Suppressor macrophage (primary cell): ENCODE measurements around the gene OR8B3.
A peak's percentile ranks its signal among the peaks of the same experiment; 100 is the strongest.
"Not testable (repeated sequence)": the region's sequence is repeated elsewhere in the genome, so short reads cannot be mapped to it uniquely, and the experiment has no call there.

Experiments used
- DNase-seq, 4 experiments: peaks; one replicate each; pipeline ENCODE4 v3.0.0-alpha.2; 2020 to 2022
- total RNA-seq, 17 experiments: gene quantifications; one replicate each; lab custom pipeline; 2026; ENCODE audit warnings: mixed read lengths in 6 of 17, inconsistent platforms in 3 of 17; lab: John Stamatoyannopoulos, UW

OR8B3 gene
- 0 to 0.33 (median 0) reads per million in 17 experiments for total RNA-seq

GRCh38 chr11:124398924-124399323, at the start of gene OR8B3:
TSS of gene OR8B3 (minus strand) at chr11:124399024. CDS start at chr11:124397351, 1,673 bp downstream.
- no peak for DNase-seq

- peak in 2 of 4 experiments; percentile 15 to 56 for DNase-seq
Observed at GRCh38 chr11:124446916-124447315, 48.1 kb upstream of the OR8B3 start.

- peak in 1 of 4 experiments; percentile 25 for DNase-seq
Observed at GRCh38 chr11:124445646-124446150, 46.9 kb upstream of the OR8B3 start, which contains the start of gene OR8B8. TSS of gene OR8B8 (minus strand) at chr11:124445696. CDS start at chr11:124441085, 4,611 bp downstream.

- DNase-seq, result no peak
Observed at GRCh38 chr11:124442847-124443246, 44.0 kb upstream of the OR8B3 start.

GRCh38 chr11:124442442-124442841, 43.6 kb upstream of the OR8B3 start:
- no peak for DNase-seq

- DNase-seq, result no peak
Observed at GRCh38 chr11:124441519-124441918, 42.7 kb upstream of the OR8B3 start.

- no peak for DNase-seq
Observed at GRCh38 chr11:124441081-124441480, 42.3 kb upstream of the OR8B3 start.

- DNase-seq, result no peak
Observed at GRCh38 chr11:124440608-124441007, 41.8 kb upstream of the OR8B3 start.

- no peak for DNase-seq
Observed at GRCh38 chr11:124434699-124435098, 35.9 kb upstream of the OR8B3 start.

GRCh38 chr11:124429599-124429998, 30.8 kb upstream of the OR8B3 start:
- DNase-seq, result peak in 1 of 4 experiments; percentile 12

GRCh38 chr11:124424384-124424921, 25.6 kb upstream of the OR8B3 start, which contains the start of gene OR8B4:
TSS of gene OR8B4 (minus strand) at chr11:124424871. CDS start at chr11:124424871, 0 bp downstream.
- no peak for DNase-seq

- DNase-seq, result no peak
Observed at GRCh38 chr11:124421043-124421442, 22.2 kb upstream of the OR8B3 start.

GRCh38 chr11:124415356-124415923, 16.6 kb upstream of the OR8B3 start:
- peak; percentile 32 to 77 (median 46) for DNase-seq

- no peak for DNase-seq
Observed at GRCh38 chr11:124409906-124410305, 11.1 kb upstream of the OR8B3 start.

- no peak for DNase-seq
Observed at GRCh38 chr11:124405581-124405980, 6.8 kb upstream of the OR8B3 start.

GRCh38 chr11:124403186-124403585, 4.4 kb upstream of the OR8B3 start:
- not testable (repeated sequence) for DNase-seq

- DNase-seq, result peak; percentile 75 to 87 (median 80)
Observed at GRCh38 chr11:124402326-124402922, 3.6 kb upstream of the OR8B3 start.

GRCh38 chr11:124396847-124397246, 2.0 kb downstream of the OR8B3 start:
- DNase-seq, result not testable (repeated sequence)

- peak in 2 of 4 experiments; percentile 7 to 8 for DNase-seq
Observed at GRCh38 chr11:124394408-124394807, 4.4 kb downstream of the OR8B3 start.

- no peak for DNase-seq
Observed at GRCh38 chr11:124384399-124384798, 14.4 kb downstream of the OR8B3 start, which contains the start of gene OR8B2. TSS of gene OR8B2 (minus strand) at chr11:124384499. CDS start at chr11:124383343, 1,156 bp downstream.

GRCh38 chr11:124382857-124383256, 16.0 kb downstream of the OR8B3 start:
- not testable (repeated sequence) for DNase-seq

- DNase-seq, result no peak
Observed at GRCh38 chr11:124380585-124380984, 18.2 kb downstream of the OR8B3 start.

- DNase-seq, result no peak
Observed at GRCh38 chr11:124376280-124376679, 22.5 kb downstream of the OR8B3 start.
